PFSK-1 (cell line): ENCODE data around the gene HPGDS.

Experiments
- FOXP2 ChIP-seq: optimal IDR thresholded peaks from 2 replicates; pipeline ENCODE3; 2011; ENCODE audit warnings: borderline replicate concordance, control low read depth, inconsistent platforms; ENCODE audit not compliant: insufficient read depth; ENCODE audit errors: extremely low read length, extremely low read depth
- POLR2AphosphoS5 ChIP-seq: IDR thresholded peaks from 2 replicates; pipeline ENCODE4 v1.6.1; 2012; ENCODE audit warnings: low read depth, mild to moderate bottlenecking, control low read depth, low read length, moderate library complexity
- SIN3A ChIP-seq: IDR thresholded peaks from 2 replicates; pipeline ENCODE4 v1.6.1; 2012; ENCODE audit warnings: mild to moderate bottlenecking, low read length, moderate library complexity, borderline replicate concordance; ENCODE audit not compliant: insufficient read depth
- TAF1 ChIP-seq: IDR thresholded peaks from 2 replicates; pipeline ENCODE4 v1.6.1; 2012; ENCODE audit warnings: low read length, control low read depth, borderline replicate concordance; ENCODE audit not compliant: insufficient read depth
- TF ChIP-seq, protein P1 (sequence below), 2 experiments: IDR thresholded peaks; 2 replicates each; pipeline versions ENCODE4 v1.6.1 to v1.8.0; 2011 to 2012; ENCODE audit warnings: low read depth in 2 of 2, low read length in 2 of 2, control low read depth in 1 of 2, inconsistent platforms in 1 of 2, mild to moderate bottlenecking in 1 of 2, moderate library complexity in 1 of 2; ENCODE audit not compliant: insufficient read depth in 1 of 2

HPGDS gene

GRCh38 chr4:94307231-94307871, 35.3 kb downstream of the HPGDS start:
- no peak for TF ChIP-seq POLR2AphosphoS5

DNA sequence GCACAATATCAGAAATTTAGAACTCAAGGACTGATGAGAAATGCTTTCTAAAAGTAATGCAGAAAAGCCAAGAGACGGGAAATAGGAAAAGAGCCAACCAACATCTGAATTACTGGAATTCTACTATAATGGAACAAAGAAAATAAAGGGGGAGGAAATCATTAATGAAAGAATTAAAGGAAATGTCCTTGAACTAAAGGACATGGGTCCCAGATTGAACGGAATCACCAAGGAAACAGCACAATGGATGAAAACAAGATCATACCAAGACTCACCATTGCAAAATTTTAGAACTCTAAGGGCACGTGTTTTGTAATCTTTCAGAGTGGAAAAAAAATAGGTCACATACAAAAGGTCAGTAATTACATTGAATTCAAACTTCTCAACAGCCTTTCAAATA, 35.9 kb downstream of the HPGDS start:
- no peak for TF ChIP-seq POLR2AphosphoS5
- TF ChIP-seq, protein P1, sequence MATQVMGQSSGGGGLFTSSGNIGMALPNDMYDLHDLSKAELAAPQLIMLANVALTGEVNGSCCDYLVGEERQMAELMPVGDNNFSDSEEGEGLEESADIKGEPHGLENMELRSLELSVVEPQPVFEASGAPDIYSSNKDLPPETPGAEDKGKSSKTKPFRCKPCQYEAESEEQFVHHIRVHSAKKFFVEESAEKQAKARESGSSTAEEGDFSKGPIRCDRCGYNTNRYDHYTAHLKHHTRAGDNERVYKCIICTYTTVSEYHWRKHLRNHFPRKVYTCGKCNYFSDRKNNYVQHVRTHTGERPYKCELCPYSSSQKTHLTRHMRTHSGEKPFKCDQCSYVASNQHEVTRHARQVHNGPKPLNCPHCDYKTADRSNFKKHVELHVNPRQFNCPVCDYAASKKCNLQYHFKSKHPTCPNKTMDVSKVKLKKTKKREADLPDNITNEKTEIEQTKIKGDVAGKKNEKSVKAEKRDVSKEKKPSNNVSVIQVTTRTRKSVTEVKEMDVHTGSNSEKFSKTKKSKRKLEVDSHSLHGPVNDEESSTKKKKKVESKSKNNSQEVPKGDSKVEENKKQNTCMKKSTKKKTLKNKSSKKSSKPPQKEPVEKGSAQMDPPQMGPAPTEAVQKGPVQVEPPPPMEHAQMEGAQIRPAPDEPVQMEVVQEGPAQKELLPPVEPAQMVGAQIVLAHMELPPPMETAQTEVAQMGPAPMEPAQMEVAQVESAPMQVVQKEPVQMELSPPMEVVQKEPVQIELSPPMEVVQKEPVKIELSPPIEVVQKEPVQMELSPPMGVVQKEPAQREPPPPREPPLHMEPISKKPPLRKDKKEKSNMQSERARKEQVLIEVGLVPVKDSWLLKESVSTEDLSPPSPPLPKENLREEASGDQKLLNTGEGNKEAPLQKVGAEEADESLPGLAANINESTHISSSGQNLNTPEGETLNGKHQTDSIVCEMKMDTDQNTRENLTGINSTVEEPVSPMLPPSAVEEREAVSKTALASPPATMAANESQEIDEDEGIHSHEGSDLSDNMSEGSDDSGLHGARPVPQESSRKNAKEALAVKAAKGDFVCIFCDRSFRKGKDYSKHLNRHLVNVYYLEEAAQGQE (IDR thresholded peaks at IDR 0.05; ENCODE audit: insufficient read depth in 1 of 2, low read depth in 2 of 2, low read length in 2 of 2), result no peak
- no peak for TF ChIP-seq TAF1
- no peak for TF ChIP-seq SIN3A
- no peak for TF ChIP-seq FOXP2

- TF ChIP-seq FOXP2, result no peak
- TF ChIP-seq, protein P1 (IDR thresholded peaks at IDR 0.05; ENCODE audit: insufficient read depth in 1 of 2, low read depth in 2 of 2, low read length in 2 of 2), result no peak
- no peak for TF ChIP-seq POLR2AphosphoS5
- TF ChIP-seq TAF1, result no peak
- TF ChIP-seq SIN3A, result no peak
These were observed 37.0 kb downstream of the HPGDS start for GRCh38 chr4:94305466-94306225.

DNA sequence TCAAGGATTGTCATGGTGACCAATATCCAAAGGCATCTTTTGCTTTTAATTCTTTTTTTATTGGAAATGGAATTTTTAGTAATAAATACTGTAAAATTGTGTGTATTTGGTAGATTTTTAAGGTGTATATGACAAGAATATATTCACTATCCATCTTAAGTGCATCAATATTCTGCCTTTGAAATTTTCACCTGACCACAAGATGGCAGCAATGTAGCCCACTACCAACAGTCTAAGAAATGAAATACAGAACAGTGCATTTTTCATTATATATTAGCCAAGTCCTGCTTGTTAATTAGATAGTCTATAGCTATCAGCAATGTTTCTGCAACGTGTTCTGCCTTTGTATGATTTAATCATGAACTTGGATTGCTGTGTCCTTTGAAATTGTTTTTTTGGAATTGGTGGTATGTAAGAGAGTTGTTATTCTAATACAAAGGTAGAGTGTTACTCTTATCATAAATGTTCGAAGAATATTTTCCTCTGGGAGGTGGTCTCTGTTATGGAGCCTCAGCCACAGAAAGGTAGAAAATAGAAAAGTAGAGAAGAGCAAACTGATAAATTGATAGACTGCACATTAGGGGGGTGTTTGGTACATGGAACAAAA, 38.2 kb downstream of the HPGDS start:
- no peak for TF ChIP-seq POLR2AphosphoS5
- no peak for TF ChIP-seq TAF1
- TF ChIP-seq, protein P1 (IDR thresholded peaks at IDR 0.05; ENCODE audit: insufficient read depth in 1 of 2, low read depth in 2 of 2, low read length in 2 of 2), result no peak
- TF ChIP-seq FOXP2, result no peak

DNA sequence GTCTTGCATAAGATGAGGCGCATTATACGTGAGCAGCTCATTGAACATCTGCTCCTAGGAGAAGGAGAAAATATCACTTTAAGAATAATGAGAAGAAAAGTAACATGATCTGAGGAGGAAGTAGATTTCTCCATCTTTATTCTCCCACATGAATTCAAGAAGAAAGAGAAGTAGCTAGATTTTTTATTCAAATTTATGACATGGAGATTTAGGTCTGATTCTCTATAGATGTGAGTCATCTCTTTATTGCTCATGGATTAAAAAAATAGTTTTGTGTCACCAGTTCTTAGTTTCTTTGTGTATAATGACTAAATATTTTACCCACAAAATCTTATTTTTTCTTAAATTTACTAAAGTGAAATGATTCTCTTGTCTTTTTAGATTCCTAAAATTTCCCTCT, 40.4 kb downstream of the HPGDS start:
- no peak for TF ChIP-seq POLR2AphosphoS5
- no peak for TF ChIP-seq TAF1
- TF ChIP-seq FOXP2, result no peak
- TF ChIP-seq SIN3A, result no peak
- TF ChIP-seq, protein P1 (IDR thresholded peaks at IDR 0.05; ENCODE audit: insufficient read depth in 1 of 2, low read depth in 2 of 2, low read length in 2 of 2), result no peak
